ENCODE measurements around the gene SLC41A2.
A peak's percentile ranks its signal among the peaks of the same experiment; 100 is the strongest.

SLC41A2 gene

DNA sequence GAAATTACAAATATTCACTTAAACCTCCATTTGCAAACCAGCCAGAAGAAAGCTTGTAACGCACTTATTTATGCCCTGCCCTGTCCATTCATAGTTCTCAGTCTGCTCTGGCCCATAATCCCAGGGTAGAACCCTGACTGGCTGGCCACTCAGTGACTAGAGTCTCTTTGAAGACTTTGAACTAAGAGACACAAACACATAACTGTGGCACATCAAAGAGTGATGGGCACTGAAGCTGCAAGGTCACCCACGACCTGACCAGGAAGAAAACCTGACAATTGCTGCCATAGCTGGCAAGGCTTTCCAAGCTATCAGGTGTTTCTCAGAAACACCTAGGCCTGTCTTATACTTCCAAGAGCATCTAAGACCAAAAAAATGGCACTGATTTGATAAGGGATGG, 28.7 kb downstream of the SLC41A2 start:
- DNase-seq, result no peak

DNA sequence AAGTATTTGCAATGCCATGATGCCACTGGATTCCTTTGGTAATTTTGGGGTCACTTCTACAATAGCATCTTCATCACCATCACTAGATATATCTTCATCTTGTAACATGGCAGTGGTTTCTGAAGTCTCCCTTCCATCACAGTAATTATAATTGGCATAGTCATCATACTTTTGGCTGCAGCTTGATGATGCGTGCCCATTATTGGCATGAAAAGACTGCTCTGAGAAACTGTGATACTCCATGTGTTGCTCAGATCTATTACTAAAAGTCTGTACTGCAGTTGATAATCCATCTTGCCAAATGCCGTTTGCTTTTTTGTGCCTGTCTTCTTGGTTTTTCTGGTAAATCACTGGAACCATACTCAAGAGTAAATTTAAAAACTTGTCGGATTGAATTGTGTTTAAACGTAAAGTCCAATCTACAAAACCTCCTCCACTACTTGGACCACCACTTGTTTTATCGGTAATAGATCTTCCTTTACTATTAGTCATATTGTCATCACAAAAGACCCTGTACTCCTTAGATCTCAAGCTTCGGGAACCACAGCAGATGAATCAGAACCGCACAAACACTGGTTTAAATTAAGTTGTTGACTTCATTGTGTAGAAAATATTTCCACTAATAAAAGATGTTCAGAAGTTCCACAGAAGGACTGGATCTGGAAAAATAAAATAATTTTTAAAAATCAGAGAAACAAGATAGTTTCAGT, 29.9 kb downstream of the SLC41A2 start:
- peak; percentile 77 for DNase-seq

DNA sequence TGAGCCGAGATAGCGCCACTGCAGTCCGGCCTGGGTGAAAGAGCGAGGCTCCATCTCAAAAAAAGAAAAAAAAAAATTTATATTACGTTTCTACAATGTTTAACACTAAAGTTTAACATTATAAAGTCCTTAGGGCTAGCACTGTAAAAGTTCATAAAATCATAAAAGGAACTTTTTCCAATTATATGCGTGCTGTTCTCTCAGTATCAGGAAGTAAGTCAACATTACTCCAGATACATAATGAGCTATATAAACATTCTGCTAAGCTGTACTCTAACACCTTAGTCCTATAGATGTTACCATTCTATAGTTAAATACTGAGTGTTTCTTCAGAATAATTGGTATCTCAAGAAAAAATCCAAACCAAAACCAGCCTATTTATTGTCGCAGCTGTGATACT, 32.6 kb downstream of the SLC41A2 start:
- DNase-seq, result no peak

DNA sequence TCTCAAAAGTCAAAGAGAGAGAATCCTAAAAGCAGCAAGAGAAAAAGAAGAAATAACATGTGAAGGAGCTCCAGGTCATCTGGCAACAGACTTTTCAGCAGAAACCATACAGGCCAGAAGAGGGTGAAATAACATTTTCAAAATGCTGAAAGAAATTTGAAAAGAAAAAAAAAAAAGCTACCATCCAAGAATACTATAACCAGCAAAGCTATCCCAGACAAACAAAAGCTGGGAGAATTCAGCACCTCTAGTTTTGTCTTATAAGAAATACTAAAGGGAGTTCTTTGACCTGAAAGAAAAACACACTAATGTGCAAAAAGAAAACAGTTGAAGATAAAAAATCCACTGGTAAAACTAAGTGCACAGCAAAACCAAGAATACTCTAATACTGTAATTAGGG, 36.8 kb downstream of the SLC41A2 start:
- no peak for DNase-seq

DNA sequence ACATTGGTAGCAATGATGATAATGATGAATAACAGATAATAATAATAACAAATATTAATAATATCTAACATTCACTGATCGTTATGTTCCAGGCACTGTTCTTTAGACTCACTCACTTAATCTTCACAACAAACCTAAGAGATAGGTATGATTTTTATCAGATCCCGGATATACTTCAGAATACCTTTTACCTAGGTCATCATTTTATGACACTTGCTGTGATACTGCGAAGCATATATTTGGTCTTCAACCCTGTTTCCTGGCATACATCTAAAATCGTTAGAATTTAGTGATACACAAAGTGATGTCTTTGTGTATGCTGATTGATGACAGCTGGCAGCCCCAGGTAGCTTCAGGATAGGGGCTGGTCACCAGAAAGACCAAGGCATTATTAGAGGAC, 46.1 kb downstream of the SLC41A2 start:
- no peak for DNase-seq

DNA sequence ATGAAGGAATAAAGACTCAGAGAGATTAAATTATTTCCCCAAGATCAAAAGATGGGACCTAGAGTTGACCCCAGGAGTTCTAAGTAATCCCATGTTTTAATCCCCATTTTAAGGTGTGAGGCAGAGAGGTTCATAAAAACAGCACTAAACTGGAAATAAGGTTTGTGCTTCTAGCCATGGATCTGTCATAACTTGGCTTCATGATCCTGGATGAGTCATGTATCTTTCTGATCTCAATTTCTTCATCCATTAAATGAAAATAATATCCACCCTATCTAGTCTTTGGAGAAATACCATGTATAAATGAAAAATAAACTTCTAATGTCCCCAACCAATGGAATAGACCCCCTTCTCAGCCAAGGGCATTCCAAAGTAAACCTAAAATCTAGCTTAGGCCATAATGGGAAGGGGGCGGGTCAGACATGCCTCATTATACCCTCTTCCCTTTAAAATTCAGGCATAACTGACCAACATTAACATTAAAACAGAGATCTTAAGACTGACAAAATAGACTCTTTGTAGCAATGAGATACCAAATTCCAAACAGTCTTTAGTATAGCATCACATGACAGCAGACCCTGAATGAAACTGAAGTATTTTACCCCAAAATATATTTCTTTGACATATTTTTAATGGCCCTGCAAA, 47.8 kb downstream of the SLC41A2 start:
- DNase-seq, result peak; percentile 11

DNA sequence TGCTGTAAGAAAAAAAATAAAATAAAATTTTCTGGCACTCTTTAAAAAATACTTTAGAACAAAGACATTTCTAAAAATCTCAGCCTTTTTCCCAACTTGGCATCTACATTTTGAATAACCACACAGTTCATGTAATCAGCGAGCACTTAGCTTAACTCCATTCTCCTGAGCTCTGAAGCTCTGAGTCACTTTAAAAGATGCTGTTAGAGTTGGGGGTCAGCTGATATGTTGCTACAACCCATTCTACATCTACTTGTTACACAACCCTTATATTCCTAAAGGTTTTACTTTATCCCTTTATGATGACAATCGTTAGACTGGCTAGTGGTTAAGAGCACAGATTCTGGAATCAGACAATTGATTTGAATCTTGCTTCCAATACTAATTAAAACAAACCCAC, 48.3 kb downstream of the SLC41A2 start:
- DNase-seq, result peak; percentile 19
